ENCODE data around the gene HSPA1B. TPM values are rescaled to one million over a fixed set of nuclear protein-coding genes. Genes with fewer than 3 reads are reported as not detected.

The HSPA1B gene
- total and polyA plus RNA-seq, 7 donors: 19.4 to 721 (median 199) TPM

- 12 to 19% (median 15%) methylated on average over 7 of the region's 7 CpGs for WGBS, 3 donors
- H3K4me3 ChIP-seq: peak overlapping the region; percentile 81
- H3K27ac ChIP-seq: peak overlapping the region; percentile 94
- TF ChIP-seq, protein P1, sequence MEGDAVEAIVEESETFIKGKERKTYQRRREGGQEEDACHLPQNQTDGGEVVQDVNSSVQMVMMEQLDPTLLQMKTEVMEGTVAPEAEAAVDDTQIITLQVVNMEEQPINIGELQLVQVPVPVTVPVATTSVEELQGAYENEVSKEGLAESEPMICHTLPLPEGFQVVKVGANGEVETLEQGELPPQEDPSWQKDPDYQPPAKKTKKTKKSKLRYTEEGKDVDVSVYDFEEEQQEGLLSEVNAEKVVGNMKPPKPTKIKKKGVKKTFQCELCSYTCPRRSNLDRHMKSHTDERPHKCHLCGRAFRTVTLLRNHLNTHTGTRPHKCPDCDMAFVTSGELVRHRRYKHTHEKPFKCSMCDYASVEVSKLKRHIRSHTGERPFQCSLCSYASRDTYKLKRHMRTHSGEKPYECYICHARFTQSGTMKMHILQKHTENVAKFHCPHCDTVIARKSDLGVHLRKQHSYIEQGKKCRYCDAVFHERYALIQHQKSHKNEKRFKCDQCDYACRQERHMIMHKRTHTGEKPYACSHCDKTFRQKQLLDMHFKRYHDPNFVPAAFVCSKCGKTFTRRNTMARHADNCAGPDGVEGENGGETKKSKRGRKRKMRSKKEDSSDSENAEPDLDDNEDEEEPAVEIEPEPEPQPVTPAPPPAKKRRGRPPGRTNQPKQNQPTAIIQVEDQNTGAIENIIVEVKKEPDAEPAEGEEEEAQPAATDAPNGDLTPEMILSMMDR (IDR thresholded peaks at IDR 0.05): no peak
- H3K27me3 ChIP-seq (ENCODE audit: insufficient read depth in 3 of 3, low read length in 2 of 3): no peaks in the 10 kb centered on the region
- peaks cover 0 to 50% of the 10 kb centered on the region in 2 donors for H3K36me3 ChIP-seq (ENCODE audit: insufficient read depth in 1 of 2, low read depth in 1 of 2)
- DNase-seq: no peak
- peak in 1 of 4 donors; percentile 1 for ATAC-seq
- peaks cover 19% of the 10 kb centered on the region for H3K4me1 ChIP-seq
- intact Hi-C loops (cut with DNase I): loop anchor here in 1 of 2 donors (2.0 kb wide), 1 partner anchor 32 kb away; the partner anchor contains the start of gene HSPA1B
- H3K9me3 ChIP-seq: no peaks in the 10 kb centered on the region
Measured at GRCh38 chr6:31794294-31794865, 33.2 kb upstream of the HSPA1B start.

GRCh38 chr6:31794866-31795615 is 32.5 kb upstream of the HSPA1B start:
- Histone ChIP-seq H3K36me3 (ENCODE audit: insufficient read depth in 1 of 2, low read depth in 1 of 2) (peaks cover 0 to 44% of the 10 kb centered on the region in 2 donors), H3K4me3 (peak overlapping the region; percentile 81), H3K9me3 (no peaks in the 10 kb centered on the region), H3K27ac (peak overlapping the region; percentile 94), H3K27me3 (ENCODE audit: insufficient read depth in 3 of 3, low read length in 2 of 3) (no peaks in the 10 kb centered on the region), H3K4me1 (peaks cover 24% of the 10 kb centered on the region)
- WGBS, 3 donors: 1 to 2% (median 1%) methylated on average over 43 to 44 of the region's 44 CpGs
- TF ChIP-seq, protein P1 (IDR thresholded peaks at IDR 0.05): no peak
- intact Hi-C loops (cut with DNase I): loop anchor here (2.0 to 5.0 kb wide), 2 partner anchors 32 to 37 kb away; partner anchors contain the start of gene HSPA1B (in 1 of the 2)
- peak; percentile 3 to 45 (median 30) for ATAC-seq
- no peak for DNase-seq

GRCh38 chr6:31795616-31796298 is 31.8 kb upstream of the HSPA1B start, which contains the start of gene VARS1:
VARS1 (minus strand) TSS chr6:31795752; CDS start chr6:31795217, 535 bp downstream.
- ATAC-seq: peak; percentile 90 to 93 (median 92)
- Histone ChIP-seq H3K4me1 (peaks cover 24% of the 10 kb centered on the region), H3K4me3 (peak within 1 kb of the TSS; percentile 81), H3K27me3 (ENCODE audit: insufficient read depth in 3 of 3, low read length in 2 of 3) (no peaks in the 10 kb centered on the region), H3K27ac (peak within 1 kb of the TSS; percentile 94), H3K36me3 (ENCODE audit: insufficient read depth in 1 of 2, low read depth in 1 of 2) (peaks cover 0 to 37% of the 10 kb centered on the region in 2 donors), H3K9me3 (no peaks in the 10 kb centered on the region)
- 0 to 1% (median 0%) methylated on average over 49 to 75 of the region's 75 CpGs for WGBS, 3 donors
- DNase-seq: peak; percentile 93 to 96
- intact Hi-C loops (cut with DNase I): loop anchor here (2.0 to 5.0 kb wide), 2 partner anchors 31 to 37 kb away; partner anchors contain the start of gene HSPA1B (in 1 of the 2)
- TF ChIP-seq, protein P1 (IDR thresholded peaks at IDR 0.05): peak; percentile 80

DNA sequence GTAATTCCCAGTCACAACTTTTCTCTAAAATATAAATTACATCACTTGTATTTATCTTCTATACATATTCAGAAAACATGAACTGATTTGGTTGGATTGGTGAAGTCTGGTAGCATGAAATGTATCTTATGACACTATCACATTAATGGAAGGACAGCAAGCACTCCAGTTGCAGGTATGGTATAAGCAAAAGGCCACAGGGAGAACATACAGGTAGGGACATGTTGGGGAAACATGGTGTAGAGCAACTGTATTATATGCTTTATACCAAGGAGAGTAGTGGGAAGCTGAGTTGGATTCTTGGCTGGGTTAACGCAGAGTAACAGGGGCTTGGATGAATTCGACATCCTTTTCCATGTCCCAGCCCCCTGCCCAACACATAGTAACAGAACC is 30.5 kb upstream of the HSPA1B start:
- Histone ChIP-seq H3K4me3 (no peak overlapping the region), H3K36me3 (ENCODE audit: insufficient read depth in 1 of 2, low read depth in 1 of 2) (peaks cover 0 to 34% of the 10 kb centered on the region in 2 donors), H3K27me3 (ENCODE audit: insufficient read depth in 3 of 3, low read length in 2 of 3) (no peaks in the 10 kb centered on the region), H3K27ac (peak overlapping the region; percentile 94), H3K9me3 (no peaks in the 10 kb centered on the region), H3K4me1 (peaks cover 24% of the 10 kb centered on the region)
- TF ChIP-seq, protein P1 (IDR thresholded peaks at IDR 0.05): no peak
- intact Hi-C loops (cut with DNase I): loop anchor here in 1 of 2 donors (5.0 kb wide), 1 partner anchor 35 kb away; no protein-coding TSS in a partner anchor
- 78 to 85% (median 81%) methylated on average over 2 of the region's 2 CpGs for WGBS, 3 donors
- ATAC-seq (no peak), DNase-seq (peak in 1 of 2 donors; percentile 18)

Data from psoas muscle (tissue), 8 donors.